ENCODE measurements around the gene BCR. TPM values are rescaled to one million over a fixed set of nuclear protein-coding genes. Genes with fewer than 3 reads are reported as not detected.

The BCR gene
- total and polyA plus RNA-seq, 2 of the 4 experiments (the other 2 are of a cell fraction) = 28.9 to 44.6 TPM

- Histone ChIP-seq H2BK120ac (ENCODE audit: low read depth, low read length) (no peak overlapping the region), H4K5ac (ENCODE audit: low read depth, low read length) (no peak overlapping the region), H3K9me3 (ENCODE audit: control insufficient read depth, insufficient read depth, low read length) (no peaks in the 10 kb centered on the region), H4K8ac (ENCODE audit: low read depth in 2 of 2, low read length in 2 of 2) (no peak overlapping the region), H3K4me3 (ENCODE audit: insufficient read depth, low read depth, low read length) (no peak overlapping the region), H3K4me2 (ENCODE audit: low read depth, low read length) (no peak overlapping the region), H2AK5ac (ENCODE audit: low read depth, low read length) (no peak overlapping the region), H3K27me3 (ENCODE audit: control insufficient read depth, insufficient read depth, low read length) (no peaks in the 10 kb centered on the region), H2AFZ (replicated peaks; ENCODE audit: low read length, poor library complexity) (no peak overlapping the region), H3K9ac (ENCODE audit: low read depth, low read length) (no peak overlapping the region), H3K36me3 (ENCODE audit: control insufficient read depth, insufficient read depth, low read length) (peaks cover 50% of the 10 kb centered on the region), H3K9me1 (ENCODE audit: insufficient read depth, low read length) (0 out of 2 replicates have a peak, but pooled peaks cover 11% of the 10 kb centered on the region), H4K91ac (ENCODE audit: insufficient read depth, low read depth, low read length) (no peak overlapping the region), H2AK9ac (replicated peaks; ENCODE audit: low read depth, low read length, poor library complexity) (no peak overlapping the region), H3K18ac (ENCODE audit: low read depth, low read length) (no peak overlapping the region), H3K27ac (ENCODE audit: insufficient read depth, low read length) (no peak overlapping the region), H3K23ac (ENCODE audit: low read depth, low read length) (no peak overlapping the region), H2BK20ac (ENCODE audit: low read depth, low read length) (no peak overlapping the region), H2BK5ac (ENCODE audit: low read depth, low read length, poor library complexity, severe bottlenecking) (no peak overlapping the region), H3K4me1 (ENCODE audit: control insufficient read depth, insufficient read depth, low read length) (no peaks in the 10 kb centered on the region), H3K14ac (replicated peaks; ENCODE audit: low read depth, low read length) (no peak overlapping the region), H4K20me1 (ENCODE audit: insufficient read depth, low read length) (peaks cover 6% of the 10 kb centered on the region; the same call in 1 of the 2 replicates), H2BK15ac (ENCODE audit: low read depth, low read length) (no peak overlapping the region), H3K56ac (ENCODE audit: extremely low read depth, insufficient read depth, low read length) (no peak overlapping the region), H3K4ac (ENCODE audit: low read depth, low read length) (no peak overlapping the region), H3K79me1 (ENCODE audit: low read depth in 1 of 2, low read length in 2 of 2) (no peaks in the 10 kb centered on the region; a peak in 1 of 4 replicates)
- in situ Hi-C loops (cut with MboI; ENCODE audit: low sequenced_read_pairs) = loop anchor here (25.0 kb wide), 1 partner anchor 327 kb away; no protein-coding TSS in a partner anchor
- CTCF ChIA-PET = interaction anchor here (1.4 to 2.3 kb wide), 2 partner anchors 110 to 116 kb away, joined by 7 to 27 read pairs; partner anchors contain the start of gene BCR
- intact Hi-C loops (cut with micrococcal nuclease) = no loop called here
- WGBS, 2 experiments (ENCODE audit: extremely low coverage in 2 of 2, insufficient read length in 1 of 2) = no CpG with 5 or more reads among the region's 5 CpGs
- no peak for ATAC-seq (ENCODE audit: low read depth)
- BruUV-seq (replicated peaks) = no TSS peak
- POLR2A ChIA-PET (ENCODE audit: unreplicated experiment) = no interaction called here
- no peak for TF ChIP-seq CTCF (conservative IDR thresholded peaks at IDR 0.05; ENCODE audit: low read depth, low read length)
- TF ChIP-seq RAD21 (IDR thresholded peaks at IDR 0.05; ENCODE audit: low read length) = no peak
- TF ChIP-seq BHLHE40 (IDR thresholded peaks at IDR 0.05; ENCODE audit: low read depth, low read length) = no peak
- no peak for TF ChIP-seq USF2 (IDR thresholded peaks at IDR 0.05; ENCODE audit: low read depth, low read length)
- TF ChIP-seq RCOR1 (IDR thresholded peaks at IDR 0.05; ENCODE audit: insufficient replicate concordance, low read length) = no peak
- no peak for TF ChIP-seq CHD1 (IDR thresholded peaks at IDR 0.05; ENCODE audit: low read depth, low read length)
- no peak for TF ChIP-seq RFX5 (IDR thresholded peaks at IDR 0.05; ENCODE audit: low read depth, low read length)
- no peak for TF ChIP-seq NFE2L2 (IDR thresholded peaks at IDR 0.05; ENCODE audit: low read depth, low read length)
- dilution Hi-C loops (cut with HindIII; ENCODE audit: low sequenced_read_pairs, unreplicated experiment) = no loop called here
- no peak for DNase-seq
Observed at GRCh38 chr22:23289130-23289503, 108.8 kb downstream of the BCR start.

Data from IMR-90 (cell line).